Esophagus muscularis mucosa (tissue), 3 donors: ENCODE measurements around the gene PGD.
"Not testable (repeated sequence)": the region's sequence is repeated elsewhere in the genome, so short reads cannot be mapped to it uniquely, and the experiment has no call there.

ENCODE experiments used
- POLR2A ChIP-seq: fragments of 450-650 bp; IDR thresholded peaks from one replicate; pipeline ENCODE4 v1.6.1; 2017; ENCODE audit warnings: antibody characterized with exemption, moderate library complexity, mild to moderate bottlenecking, low read depth
- POLR2AphosphoS5 ChIP-seq, 2 donors: sonication (generic); formaldehyde crosslinking; IDR thresholded peaks; one replicate each; pipeline ENCODE4 v1.6.1; 2017; ENCODE audit warnings: antibody characterized with exemption in 2 of 2
- TF ChIP-seq, protein P1 (sequence below), 3 experiments: fragments of 200-600 bp in 2 of 3; fragments of 450-650 bp in 1 of 3; sonication (generic) in 2 of 3; IDR thresholded peaks; one replicate each; pipeline ENCODE4 v1.5.1; 2017 to 2019; ENCODE audit warnings: antibody characterized with exemption in 3 of 3, mild to moderate bottlenecking in 2 of 3, moderate library complexity in 1 of 3

DNA sequence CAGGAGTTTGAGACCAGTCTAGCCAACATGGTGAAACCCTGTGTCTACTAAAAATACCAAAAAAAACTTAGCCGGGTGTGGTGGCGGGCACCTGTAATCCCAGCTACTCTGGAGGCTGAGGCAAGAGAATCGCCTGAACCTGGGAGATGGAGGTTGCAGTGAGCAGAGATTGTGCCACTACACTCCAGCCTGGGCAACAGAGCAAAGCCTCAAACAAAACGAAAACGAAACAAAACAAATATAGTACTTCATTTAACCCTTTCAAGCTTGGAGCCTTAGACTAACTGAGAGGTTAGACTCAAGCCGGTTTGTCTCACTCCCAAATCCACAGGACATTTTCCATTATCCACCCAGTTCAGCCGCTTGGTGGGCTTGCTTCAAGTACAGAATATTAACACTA lies 58.6 kb downstream of the PGD start:
- TF ChIP-seq, protein P1, sequence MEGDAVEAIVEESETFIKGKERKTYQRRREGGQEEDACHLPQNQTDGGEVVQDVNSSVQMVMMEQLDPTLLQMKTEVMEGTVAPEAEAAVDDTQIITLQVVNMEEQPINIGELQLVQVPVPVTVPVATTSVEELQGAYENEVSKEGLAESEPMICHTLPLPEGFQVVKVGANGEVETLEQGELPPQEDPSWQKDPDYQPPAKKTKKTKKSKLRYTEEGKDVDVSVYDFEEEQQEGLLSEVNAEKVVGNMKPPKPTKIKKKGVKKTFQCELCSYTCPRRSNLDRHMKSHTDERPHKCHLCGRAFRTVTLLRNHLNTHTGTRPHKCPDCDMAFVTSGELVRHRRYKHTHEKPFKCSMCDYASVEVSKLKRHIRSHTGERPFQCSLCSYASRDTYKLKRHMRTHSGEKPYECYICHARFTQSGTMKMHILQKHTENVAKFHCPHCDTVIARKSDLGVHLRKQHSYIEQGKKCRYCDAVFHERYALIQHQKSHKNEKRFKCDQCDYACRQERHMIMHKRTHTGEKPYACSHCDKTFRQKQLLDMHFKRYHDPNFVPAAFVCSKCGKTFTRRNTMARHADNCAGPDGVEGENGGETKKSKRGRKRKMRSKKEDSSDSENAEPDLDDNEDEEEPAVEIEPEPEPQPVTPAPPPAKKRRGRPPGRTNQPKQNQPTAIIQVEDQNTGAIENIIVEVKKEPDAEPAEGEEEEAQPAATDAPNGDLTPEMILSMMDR (IDR thresholded peaks at IDR 0.05), result not testable (repeated sequence)
- TF ChIP-seq POLR2A; POLR2AphosphoS5 (IDR thresholded peaks at IDR 0.05): not testable (repeated sequence)
